Superior temporal gyrus (tissue), 1 donor: ENCODE results near the gene LDB3.

Experiments used
- DNase-seq: peaks from one replicate; pipeline ENCODE4 v3.0.0-alpha.2; 2016; ENCODE audit errors: extremely low spot score

Gene LDB3

DNA sequence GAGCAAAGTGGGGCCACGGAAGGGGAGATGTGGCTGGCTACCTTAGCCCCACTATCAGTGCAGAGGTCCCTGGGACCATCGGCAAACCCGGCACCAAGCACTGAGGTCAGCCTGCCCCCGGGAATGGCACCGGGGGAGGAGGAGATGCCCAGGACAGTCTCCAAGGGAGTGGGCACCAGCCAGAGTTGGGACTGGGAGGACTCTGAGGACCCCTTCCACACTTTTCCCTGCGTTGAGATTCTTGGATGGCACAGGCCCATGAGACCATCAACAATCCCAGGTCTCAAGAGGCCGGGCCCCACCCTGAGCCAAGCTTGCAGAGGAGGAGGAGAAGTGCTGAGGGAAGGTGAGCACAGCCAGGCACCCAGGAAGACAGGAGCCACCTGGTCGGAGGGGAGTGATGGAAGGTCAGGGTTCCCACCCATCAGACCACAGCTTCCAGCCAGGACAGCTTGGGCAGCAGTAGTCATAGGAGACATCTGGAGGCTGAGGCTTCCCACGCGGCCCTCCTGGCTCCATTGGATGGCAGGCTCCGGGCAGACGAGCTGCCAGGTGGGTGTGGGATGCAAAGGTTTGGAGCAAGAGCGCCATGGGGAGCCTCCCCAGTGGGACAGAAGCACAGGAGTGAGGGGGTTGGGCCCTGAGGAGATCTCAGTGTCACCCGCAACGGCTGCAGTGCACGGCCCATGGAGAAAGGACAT is 16.5 kb upstream of the LDB3 start:
- DNase-seq = no peak

DNA sequence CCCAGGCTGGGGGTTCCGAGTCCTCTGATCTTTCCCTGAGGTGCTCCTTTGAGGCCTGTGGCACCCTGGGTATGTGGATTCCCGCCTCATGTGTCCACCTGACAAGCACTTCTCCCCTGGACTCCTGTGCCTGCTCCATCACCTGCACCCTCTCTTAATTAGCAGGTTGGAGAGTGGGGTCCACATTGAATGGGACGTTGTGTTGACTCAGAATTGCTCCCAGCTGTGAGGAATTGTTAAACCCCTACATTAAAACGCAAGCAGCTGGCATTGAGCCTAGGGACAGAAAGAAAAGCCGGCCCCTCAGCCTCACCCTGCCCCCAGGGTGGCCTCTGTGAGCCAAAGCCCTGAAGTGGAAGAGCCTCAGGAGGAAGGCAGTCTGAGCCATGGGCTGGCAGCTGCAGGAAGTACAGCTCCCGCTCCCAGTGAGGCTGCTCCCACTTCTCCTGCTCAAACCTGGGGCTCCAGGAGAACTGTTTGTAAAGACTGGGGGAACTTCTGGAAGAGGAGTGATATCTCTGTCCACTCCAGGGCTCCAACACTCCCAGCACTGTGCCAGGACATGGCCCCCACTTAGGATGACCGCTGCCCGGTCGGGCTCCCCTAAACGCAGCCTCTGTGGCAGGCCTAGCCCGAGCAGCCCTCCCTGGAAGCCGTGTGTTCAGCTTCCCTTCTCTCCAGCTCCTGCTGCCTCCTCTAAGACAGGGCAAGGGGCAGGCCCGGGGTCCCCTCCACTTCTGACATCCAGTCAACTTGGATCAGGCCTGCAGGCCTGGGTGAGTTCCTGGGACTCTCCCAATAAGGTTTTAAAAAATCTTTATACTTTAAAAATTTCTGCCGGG is 15.7 kb upstream of the LDB3 start:
- DNase-seq = no peak

DNA sequence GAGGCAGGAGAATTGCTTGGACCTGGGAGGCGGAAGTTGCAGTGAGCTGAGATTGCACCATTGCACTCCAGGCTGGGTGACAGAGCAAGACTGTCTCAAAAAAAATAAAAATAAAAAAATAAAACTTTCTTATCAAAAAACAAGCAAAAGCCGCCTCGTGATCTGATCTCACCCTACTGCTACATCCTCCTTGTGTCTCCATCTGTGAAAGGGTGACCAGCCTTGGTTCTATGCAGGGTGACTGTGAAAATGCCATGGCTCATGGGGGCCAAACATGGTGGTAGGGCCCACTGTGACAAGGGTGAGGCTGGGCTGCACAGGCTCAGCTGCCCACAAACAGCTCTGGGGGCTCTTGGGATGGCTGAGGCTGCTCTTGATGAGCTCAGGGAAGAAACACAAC is 14.9 kb upstream of the LDB3 start:
- DNase-seq = no peak

DNA sequence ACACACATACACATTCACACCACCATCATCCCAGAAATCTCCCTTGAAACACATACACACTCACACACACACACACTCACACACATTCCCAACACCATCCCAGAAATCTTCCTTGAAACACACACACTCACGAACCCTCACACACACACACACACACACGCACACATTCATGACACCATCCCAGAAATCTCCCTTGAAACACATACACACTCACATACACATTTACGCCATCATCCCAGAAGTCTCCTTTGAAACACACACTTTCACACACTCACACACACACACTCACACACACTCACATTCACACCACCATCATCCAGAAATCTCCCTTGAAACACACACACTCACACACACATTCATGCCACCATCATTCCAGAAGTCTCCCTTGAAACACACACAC is 14.3 kb upstream of the LDB3 start:
- DNase-seq = no peak

DNA sequence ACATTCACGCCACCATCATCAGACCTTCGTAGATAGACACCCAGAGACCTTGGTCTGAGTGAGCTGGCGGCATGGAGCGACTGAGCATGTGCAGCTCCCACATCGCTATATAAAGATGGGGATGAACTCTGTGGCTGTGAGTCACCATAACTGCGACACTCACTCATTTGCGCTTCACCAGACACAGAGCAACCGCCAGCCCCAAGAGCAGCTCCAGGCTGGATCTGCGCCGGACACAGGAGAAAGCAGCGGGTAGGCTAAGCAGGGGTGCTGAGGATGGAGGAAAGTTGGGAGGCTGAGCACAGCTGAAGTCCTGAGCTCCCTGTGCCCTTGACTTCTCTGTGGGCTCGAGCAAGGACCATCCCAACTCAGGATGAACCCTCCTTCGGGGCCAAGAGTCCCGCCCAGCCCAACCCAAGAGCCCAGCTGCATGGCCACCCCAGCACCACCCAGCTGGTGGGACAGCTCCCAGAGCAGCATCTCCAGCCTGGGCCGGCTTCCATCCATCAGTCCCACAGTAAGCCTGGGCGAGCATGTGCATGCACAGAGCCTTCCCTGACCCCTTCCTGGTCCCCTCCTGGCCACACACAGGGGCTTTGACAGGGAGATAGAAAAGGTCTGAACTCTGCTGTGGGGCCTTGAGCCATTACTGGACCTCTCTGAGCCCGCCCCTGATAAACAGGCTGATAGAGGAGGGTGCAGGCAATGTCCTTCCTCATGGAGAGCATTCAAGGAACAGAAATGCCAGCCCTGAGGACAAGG is 13.7 kb upstream of the LDB3 start, which contains the start of gene OPN4:
Gene OPN4, plus strand, starts transcription at position 137 of the 762 bp plus-strand sequence. Its CDS starts 237 bp downstream, at position 374.
- DNase-seq = no peak

DNA sequence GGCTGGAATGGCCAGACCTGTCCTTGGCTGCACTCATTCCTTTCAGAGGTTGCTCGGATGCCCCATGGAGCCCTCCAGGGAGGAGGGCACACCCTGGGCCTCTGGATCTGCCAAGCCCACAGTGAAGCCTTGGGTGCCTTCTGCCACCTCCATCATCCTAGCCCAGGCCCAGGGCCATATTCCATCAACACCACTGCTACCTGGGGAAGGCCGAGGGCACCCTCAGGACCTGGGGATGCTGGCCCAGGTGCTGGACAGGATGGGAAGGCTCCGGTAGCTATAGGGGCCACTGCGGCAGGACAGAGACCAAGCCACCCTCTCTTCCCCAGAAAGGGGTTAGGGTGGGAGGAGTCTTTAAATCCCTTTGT is 13.2 kb upstream of the LDB3 start:
- no peak for DNase-seq

DNA sequence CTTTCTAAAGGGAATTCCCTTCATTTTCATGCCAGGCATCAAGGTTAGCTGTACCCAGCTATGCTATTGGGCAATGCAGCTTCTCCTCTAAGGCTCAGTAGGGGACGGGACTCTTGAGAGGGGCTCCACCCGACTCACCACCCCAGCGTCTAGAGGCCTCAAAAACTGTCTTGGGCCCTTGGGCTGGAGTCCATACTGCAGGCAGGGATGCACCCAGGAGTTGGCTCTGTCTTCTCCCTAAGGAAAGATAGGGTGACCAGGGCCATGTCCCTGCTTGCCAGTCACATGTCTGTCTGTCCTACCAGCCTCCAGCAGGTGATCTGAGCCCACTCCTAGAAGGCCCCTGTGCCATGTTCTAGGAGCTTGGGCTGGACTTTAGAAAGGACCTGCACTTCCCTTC is 12.7 kb upstream of the LDB3 start:
- no peak for DNase-seq

DNA sequence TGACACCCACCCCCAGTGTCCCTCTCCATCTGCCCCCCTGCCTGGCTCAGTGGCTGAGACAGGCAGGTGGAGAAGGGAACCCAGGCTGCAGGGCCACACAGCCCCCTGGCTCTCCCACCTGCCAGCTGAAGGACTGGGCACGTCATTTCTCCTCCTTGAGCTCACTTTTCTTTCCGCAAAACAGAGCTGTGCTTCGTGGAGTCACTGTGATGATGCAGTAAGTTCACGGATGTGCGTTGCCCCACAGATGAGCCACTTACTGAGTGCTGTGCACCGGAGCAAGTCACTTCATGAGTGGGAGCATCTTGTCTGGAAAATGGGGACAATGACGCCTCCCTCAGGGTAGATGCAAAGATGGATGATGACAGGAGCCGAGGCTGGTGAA is 11.3 kb upstream of the LDB3 start:
- no peak for DNase-seq

DNA sequence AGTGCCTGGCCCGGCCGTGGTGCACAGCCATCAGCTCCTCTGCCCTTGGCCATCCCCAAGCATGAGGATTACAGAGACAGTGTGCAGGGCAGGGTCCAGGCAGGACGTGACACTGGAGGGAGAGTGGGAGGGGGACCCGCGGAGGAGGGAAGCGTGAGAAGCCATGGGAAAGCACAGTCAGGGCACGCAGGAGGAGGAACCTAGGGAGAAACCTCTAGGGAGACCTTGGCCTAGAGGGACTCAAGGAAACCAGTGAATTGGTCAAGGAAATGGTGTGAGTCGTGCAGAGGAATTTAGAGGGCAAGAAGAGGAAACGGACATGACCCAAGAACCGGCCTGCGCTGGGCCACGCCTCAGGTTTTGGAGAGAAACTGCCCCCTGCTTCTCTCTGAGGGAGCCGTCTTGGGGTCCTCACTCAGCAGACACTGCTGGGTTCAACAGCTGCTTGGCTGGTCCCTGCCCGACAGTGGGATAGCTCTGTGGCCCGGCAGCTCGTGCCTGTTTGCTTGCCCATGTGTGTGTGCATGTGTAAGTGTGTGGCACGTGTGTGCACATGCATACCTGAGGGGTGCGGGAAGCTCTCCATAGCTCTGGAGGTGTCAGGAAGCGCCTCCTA is 10.8 kb upstream of the LDB3 start:
- no peak for DNase-seq

DNA sequence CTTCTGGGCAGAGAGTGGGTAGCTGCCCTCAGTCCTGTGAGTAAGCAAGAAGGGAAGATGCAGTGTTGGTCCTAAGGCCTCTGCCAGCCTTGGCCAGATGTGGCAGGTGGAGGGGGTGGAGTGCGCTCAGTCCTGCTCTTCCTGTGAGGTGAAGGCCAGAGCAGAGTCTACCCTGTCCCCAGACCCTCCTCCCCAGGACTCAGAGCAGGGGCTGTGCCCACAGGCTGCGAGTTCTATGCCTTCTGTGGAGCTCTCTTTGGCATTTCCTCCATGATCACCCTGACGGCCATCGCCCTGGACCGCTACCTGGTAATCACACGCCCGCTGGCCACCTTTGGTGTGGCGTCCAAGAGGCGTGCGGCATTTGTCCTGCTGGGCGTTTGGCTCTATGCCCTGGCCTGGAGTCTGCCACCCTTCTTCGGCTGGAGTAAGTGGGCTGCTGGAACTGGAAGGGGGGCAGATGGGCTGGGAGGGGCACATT is 10.0 kb upstream of the LDB3 start:
- no peak for DNase-seq

DNA sequence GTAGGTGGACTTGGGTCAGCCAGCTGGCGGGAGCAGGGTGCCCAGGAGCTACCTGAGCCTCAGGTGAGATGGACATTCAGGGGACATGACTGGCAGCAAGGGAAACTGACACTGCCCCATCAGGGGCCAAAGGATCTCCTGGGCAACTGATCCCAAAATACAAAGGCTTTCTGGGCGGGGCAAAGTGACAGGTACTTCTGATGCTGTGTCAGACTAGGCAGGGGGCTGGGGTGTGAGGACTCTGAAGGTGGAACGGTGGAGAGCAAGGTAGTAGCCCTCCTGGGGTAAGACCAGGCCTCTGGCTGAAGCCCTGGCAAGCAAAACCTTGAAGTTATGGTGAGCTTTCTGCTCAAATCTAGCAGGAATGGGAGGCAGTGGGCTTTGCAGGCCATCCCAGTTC is 9.6 kb upstream of the LDB3 start:
- DNase-seq = no peak

DNA sequence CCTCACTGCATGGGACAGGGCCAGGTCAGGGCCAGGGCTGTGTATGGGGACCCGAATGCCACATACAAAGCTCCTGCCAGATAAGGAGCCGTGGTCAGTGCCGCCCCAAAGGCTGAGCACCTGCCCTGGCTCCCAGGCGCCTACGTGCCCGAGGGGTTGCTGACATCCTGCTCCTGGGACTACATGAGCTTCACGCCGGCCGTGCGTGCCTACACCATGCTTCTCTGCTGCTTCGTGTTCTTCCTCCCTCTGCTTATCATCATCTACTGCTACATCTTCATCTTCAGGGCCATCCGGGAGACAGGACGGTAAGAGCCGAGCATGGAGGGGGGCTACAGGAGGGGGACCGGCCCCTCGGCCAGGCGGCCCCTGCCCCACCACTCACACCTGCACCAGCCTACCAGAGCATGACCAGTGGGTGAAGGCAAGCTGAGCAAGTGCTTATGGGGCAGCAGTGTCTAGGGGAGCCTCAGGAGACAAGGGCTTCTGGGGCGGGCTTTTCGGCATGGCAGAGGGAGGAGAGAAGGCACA is 9.1 kb upstream of the LDB3 start:
- DNase-seq = no peak

DNA sequence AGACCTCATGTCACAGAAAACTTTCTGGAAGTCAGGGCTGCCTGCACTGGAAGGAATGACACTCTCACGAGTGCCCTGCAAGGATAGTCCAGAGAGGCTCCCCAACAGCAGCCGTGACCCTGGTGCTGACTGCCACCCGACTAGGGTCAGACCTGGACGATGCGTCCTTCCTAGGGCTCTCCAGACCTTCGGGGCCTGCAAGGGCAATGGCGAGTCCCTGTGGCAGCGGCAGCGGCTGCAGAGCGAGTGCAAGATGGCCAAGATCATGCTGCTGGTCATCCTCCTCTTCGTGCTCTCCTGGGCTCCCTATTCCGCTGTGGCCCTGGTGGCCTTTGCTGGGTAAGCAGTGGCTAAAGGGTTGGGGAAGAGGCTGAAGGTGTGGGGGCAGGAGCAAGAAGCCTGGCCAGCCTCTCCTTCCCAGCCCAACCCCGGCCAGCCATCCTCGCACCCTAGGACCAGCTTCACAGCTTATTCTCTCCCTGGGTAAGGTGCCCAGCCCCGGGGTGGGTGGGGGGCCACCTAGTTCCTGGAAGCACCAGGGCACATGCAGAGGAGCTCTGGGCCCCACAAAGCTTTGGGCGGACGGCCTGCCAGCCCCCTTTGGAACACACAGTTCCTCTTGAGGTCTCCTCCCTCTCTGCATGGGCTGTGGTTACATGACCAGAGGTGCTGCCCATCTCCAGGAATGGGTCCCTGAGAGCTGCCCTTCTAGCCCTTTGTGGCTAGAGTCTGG is 8.4 kb upstream of the LDB3 start:
- no peak for DNase-seq

DNA sequence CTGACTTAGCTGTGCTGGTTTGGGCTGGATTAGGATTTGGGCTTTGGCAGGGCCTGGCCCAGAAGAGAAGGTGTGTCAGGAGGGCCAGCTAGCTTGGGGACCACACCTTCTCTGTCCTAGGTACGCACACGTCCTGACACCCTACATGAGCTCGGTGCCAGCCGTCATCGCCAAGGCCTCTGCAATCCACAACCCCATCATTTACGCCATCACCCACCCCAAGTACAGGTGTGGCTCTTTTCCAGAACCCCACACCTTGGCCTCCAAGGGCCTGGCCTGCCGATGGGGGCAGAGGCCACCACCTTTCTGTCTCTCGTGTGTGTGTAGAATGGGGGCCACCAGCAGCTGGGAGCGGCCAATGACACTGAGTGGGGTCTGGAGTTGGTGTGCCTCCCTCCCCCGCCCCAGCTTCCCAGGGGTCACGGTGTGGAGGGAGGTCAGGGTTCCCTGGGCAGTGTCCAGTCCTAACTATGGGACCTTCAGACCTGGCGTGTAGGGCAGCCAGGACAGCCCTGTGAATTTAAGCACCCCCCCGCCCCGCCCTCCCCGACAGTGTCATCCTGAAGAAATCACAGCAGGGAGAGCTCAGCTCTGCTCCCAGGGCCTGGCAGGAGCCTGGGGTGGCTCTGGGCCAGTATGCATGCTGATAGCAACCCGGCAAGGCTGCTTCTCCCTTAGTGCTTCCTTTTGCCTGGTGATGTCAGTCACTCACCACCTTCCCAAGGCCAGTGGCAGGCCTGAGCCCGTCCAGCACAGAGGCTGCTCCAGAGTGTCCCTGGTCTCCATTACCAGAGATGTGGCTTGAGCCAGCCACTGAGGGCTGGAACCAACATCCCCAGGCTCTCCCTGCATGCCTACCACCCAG is 6.9 kb upstream of the LDB3 start:
- no peak for DNase-seq

DNA sequence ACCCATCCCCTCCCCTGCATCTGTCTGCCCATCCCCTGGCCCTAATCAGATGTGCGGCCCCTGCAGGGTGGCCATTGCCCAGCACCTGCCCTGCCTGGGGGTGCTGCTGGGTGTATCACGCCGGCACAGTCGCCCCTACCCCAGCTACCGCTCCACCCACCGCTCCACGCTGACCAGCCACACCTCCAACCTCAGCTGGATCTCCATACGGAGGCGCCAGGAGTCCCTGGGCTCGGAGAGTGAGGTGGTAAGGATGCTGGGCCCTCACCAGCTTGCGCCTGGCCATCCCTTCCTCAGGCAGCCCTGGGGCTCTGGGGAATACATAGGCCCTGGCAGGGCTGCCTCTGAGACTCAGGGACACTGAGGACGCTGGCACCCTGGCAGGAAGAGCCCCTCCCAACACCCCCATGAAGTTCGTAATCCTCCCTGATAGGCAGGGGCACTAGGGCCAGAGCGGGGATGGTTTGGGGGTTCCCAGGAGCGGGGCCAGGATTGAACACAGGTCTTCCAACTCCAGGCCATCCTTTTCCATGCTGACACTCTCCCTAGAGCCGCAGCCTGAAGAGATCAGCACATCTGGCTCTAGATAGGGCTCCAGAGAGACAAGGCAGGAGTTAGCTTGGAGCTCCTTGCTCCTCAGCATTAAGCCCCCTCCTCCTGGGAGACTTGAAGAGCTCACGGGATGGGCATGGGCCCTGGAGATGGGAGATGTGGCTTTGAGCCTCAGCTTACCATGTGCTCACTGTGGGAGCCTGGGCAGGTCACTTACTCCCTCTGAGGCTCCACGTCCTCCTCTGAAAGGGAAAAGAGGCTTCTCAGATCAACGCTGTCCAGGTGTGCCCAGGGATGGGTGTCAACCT is 5.9 kb upstream of the LDB3 start:
- DNase-seq = no peak

DNA sequence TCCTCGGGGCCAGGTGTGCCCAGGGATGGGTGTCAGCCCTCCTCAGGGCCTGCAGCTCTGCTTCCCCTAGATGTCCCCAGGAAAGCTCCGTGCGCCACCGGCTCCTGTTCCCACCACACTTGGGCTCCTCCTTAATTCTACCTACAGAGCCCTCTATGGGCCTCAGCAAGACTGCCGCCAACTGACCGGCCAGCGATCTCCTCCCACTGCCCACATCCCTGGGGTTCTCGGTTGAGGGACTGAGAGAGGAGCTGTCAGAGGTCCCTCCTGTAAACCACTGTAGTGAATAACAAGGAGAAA is 5.3 kb upstream of the LDB3 start:
- DNase-seq = no peak

DNA sequence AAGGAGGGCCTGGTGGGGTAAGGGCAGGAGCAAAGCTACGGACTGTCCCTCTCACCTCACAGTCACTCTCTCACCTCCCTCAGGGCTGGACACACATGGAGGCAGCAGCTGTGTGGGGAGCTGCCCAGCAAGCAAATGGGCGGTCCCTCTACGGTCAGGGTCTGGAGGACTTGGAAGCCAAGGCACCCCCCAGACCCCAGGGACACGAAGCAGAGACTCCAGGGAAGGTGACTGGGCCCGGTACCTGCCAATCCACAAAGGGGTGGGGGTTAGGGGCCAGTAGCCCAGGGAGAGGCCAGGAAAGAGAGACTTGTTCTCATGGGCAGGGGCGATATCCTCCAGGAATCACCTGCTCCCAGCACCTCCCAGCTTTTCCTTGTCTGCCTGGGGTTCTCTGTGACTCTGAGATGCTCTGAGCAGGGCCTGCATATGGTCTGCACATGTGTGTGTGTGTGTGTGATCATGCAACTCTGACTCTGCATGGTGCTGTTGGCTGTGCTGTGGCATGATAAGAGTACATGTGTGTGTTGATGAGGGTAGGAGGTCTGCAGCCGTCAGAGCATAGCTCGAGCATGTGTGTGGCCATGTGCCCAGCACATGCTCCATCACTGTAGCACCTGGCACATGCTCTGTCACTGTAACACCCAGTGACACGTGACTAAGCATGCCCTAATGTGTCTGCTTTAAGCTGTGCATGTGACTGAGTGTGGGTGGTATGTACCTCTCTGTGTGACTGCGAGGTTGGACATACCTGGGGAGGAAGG is 4.6 kb upstream of the LDB3 start:
- DNase-seq = no peak

DNA sequence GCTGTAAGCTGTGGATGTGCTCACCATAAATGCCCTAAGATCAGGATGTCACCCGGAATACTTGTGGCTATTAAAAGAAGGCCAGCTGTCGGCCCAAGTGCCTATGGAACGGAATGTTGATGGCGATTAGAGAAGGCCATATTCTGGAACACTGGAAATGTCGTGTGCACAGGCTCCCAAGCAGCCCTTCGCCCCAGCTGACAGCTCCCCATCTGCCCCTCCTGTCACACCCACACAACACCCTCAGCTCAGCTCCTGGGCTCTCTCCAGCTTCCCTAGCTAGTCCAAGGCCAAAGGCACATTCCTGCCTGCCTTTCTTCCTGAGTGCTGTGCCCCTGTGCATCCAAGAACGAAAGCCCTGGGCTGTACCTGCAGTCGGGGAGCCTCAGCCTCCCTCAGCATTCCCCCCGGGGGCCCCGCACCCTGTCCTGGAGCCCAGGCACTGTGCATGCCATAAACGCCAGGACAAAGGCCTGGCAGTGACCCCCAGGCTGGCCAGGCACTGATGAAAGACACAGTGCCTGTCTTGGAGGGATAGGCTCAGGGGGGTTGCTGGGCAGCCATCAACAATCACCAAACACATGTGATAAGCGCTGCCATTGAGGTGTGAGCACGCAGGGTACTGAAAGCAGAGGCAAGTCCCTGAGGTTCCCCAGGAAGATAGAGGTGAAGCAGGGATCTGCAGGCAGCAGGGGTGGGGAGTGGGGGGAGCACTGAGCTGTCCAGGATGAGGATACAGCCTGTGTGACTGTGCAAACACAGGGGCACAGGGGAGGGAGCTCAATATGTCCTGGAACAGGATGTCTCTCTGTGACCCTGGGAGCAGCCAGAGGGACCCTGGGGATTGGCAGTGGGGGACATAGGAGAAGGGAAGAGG is 3.7 kb upstream of the LDB3 start:
- no peak for DNase-seq
